HG03354 (cell line): Measurements from ENCODE around the gene ZNF740.

Experiments
- ATAC-seq: cut with Tn5 transposase; IDR thresholded peaks from one replicate; pipeline ENCODE4 v1.9.1; 2021; ENCODE audit warnings: mild to moderate bottlenecking; ENCODE audit not compliant: unreplicated experiment, poor library complexity, severe bottlenecking

The ZNF740 gene

DNA sequence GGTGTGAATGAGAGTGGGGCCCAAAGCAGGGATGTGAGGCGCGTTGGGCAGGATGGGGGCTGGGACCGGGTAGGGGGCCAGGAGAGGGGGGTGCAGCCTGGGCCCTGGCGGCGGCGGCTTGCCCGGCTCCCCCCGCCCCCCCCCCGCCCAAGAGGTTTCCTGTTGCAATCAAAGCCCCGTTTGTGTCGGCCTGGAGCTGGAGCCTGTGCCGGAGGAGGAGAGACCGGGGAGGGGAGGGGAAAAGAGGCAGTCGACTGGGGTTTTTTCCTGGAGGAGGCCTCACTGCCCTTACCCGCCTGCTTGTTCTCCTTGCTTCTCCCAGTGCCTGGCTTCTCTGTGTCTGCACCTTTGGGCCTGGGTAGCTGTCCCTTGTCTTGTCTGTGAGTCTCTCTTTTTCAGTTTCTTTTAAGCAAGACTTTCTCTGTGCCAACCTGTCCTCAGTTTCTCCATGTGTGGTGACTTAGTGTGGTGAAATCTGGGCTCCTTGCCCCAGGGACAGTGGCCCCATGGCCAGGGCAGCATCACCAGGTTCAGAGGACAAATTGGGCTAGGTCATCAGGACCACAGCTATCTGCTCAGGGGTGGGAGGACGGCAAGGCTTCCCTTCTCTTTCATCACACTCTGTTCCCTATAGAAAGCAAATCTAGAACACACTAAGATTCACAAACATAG, 43.0 kb downstream of the ZNF740 start:
- ATAC-seq = no peak

DNA sequence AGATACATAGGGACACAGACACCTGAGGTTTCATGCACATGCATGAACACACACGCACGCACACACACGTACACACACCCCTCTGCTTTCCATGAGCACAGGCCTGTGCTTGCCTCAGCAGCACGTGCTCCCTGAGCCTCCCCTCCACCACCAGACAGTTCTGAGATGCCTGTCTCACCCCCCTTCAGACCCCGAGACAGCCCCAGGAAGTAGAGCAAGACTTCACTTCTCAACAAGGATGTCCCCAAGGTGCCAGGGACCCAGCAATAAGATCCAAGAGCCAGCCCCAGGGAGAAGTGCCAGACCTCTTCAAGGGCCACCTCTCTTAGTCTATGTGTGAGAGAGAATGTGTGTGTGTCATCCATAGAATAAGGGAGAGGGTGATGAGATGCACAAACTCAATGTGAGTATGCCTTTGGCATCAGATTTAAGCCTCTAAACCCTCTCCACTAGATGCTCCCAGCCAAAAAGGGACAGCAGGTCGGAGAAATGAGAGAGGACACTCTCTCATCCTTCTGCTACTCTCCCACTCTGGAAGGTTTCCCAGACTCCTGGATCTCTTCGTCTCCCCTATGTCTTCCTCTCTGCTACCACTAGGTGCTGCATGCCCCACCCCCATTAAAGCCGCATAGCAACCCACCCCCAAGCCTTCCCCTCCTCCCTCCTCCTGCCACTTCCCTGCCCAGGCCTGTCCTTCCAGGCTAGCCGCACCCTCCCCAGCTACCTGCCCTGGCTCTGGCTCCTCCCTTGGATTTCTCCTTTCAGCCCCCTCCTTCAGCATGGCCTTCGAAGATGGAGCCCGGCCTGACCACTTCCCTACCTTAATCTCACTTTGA, 43.8 kb downstream of the ZNF740 start:
- ATAC-seq = no peak

DNA sequence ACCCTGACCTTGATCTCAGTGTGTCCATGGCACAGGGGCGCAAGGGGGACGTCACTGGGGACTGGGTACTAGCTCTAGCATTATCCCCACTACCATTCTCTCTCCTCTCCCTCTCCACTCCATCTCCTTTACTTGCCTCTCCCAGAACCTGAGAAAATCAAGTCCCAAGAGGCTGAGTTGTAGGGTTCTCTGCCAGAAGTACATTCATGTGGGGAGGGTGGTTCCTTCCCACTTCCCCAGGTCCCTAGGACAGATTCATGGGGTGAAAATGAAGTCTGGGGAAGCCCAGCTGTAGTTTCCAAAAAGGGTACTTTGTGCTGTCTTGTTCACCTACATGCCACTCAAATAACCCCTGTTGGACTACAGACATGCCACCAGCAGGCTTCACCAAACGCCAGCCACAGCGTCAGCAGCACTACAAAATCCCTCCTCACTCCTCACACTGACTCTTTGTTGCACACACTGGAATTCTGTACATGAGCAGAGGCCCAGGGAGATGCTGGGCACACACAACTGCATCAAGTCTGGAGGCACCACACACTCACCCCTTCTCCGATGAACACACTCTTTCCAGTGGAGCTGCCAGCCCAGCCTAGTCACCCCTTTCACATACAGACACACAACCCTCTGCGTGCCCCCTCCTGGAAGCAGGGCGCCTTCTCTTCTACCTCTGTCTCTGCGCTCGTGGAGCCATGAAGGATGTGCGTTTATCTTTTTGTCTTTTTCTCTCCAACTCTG, 44.5 kb downstream of the ZNF740 start:
- ATAC-seq = no peak

DNA sequence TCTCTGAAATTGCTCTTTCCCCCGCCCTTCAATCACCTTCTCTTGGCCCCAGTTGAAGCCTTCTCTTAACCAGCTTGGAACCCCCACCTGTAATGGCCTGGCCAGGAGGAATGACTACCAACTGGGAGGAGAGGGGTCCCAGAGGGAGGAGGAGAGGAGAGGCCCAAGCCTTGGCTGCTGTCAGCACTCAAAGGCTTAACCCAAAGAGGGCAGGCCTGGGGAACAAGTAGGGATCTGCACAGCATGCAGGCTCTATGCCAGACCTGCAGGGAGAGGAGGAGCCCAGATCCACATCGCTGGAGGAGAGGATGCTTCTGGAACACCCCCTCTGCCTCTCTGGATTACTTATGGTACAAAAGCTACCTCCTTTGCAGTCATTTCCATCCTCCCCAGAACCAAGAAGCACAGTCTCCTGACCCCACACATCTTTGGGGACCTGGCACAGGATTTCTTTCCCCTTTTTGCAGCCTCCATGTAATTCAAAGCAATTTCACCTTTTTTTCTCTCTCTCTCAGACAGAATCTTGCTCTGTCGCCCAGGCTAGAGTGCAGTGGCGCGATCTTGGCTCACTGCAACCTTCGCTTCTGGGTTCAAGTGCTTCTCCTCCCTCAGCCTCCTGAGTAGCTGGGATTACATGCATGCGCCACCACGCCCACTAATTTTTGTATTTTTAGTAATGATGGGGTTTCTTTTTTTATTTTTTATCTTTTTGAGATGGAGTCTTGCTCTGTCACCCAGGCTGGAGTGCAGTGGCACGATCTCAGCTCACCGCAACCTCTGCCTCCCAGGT, 45.3 kb downstream of the ZNF740 start:
- no peak for ATAC-seq

DNA sequence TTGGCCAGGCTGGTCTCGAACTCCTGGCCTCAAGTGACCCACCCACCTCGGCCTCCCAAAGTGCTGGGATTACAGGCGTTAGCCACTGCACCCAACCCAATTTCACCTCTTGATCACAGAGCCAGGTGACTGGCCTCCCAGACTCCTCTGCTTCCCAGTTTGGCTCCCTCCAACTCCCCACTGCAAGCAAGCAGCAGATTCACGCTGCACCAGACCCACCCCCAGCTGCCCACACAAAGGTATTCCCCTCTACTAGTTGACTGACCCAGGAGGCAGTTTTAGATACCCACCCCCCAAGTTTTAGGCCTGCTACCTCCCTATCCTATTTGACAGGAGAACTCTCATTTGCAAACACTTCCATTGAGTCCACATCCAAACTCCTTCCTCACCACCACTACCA, 46.3 kb downstream of the ZNF740 start:
- ATAC-seq = no peak

DNA sequence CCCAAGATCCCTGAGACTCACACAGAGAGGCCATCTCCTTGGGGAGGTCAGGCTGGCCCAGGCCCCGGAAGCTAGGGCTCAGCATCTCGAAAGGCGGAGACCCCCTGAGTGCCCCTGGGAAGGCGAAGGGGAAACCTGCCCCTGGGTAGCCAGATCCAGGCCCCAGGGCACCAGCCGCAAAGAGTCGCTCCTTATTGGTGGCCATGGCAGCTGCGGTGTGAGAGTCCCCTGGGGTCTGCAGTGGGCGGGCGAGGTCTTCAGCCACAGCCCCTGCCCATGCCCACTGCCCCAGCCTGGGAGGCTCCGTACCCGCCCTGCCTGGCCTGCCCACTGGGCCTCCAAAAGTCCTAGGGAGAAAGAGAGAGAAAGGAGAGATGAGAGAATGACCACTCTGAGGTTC, 46.8 kb downstream of the ZNF740 start:
- no peak for ATAC-seq

DNA sequence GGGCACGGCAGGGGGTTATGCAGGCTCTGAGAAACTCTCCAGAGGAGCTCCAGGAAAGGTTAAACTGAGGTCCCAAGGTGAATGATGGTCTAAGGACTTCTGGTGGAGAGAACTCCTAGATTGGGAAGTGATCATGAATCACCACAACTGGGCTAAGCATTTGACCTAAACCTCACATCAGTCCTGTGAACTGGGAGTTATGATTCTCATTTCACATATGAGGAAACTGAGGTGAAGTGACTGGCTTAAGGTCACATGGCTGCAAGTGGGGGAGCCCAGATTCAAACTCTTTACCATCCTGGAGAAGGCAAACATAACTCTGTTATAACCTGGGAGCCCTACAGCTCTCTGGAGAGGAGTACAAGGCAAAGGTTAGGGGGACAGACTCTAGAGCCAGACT, 47.3 kb downstream of the ZNF740 start:
- no peak for ATAC-seq

DNA sequence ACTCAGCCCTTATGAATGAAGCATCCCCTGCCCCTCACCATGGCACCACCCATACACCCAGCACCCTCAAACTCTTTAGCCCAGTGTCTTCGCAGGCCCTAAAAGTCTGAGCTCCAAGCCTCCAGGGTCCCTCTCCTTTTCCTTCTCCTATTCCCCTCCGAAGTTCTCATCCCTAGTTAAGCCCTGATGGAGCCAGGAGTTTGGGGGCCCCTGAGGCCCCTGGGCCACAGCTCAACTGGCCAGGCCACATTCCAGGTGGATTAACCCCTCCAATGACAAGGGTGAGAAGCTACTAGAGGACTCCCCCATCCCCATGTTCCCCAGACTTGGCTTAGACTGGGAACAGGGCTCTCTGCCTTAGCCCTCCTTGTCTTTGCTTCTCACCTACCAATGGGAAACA, 48.9 kb downstream of the ZNF740 start:
- ATAC-seq = no peak

DNA sequence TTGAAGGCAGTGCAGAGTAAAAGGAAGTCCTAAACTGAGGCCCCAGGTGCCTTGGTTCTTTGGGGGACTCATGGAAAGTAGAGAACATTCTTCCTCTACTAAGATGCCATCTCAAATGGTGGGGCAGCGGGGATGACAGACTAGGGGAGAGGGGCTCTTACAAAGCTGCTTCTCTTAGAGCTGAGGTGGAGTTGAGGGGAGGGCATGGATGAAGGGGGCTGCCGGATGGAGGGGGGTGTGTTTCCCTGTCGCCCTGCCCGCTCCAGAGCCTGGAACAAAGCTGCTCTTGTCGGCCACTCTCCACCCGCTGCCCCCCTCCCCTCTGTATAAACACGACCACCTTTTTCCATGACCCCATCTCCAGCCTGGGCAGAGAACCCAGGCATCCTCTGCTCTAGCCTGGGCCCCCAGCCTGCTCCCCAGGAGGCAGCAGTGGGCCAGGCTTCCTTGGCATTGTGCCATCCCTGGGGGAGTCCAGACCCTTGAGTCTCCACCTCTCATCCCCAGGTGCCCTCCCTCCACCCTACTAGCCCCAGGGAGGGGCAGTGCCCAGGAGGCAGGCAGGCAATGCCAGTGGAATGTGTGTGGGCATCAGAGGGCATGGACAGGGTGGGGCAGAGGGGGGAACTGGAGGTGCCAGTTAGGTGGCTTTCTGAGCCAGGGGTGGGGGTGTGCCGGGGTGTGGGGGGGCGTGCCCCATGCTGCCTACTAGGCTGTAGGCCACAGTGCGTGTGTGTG, 49.8 kb downstream of the ZNF740 start:
- ATAC-seq = no peak

DNA sequence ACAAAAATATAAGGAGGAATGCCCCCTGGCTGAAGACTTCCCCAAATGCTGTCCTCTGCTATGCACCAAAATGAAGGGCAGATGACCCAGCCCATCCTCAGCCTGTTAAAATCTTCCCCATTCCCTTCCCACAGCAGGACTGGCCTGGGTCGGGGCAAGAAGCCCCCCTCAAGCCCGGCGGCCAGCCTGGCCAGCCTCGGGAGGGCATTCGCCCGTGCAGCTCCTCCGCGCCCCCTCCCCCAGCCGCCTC, 51.1 kb downstream of the ZNF740 start:
- ATAC-seq = no peak

DNA sequence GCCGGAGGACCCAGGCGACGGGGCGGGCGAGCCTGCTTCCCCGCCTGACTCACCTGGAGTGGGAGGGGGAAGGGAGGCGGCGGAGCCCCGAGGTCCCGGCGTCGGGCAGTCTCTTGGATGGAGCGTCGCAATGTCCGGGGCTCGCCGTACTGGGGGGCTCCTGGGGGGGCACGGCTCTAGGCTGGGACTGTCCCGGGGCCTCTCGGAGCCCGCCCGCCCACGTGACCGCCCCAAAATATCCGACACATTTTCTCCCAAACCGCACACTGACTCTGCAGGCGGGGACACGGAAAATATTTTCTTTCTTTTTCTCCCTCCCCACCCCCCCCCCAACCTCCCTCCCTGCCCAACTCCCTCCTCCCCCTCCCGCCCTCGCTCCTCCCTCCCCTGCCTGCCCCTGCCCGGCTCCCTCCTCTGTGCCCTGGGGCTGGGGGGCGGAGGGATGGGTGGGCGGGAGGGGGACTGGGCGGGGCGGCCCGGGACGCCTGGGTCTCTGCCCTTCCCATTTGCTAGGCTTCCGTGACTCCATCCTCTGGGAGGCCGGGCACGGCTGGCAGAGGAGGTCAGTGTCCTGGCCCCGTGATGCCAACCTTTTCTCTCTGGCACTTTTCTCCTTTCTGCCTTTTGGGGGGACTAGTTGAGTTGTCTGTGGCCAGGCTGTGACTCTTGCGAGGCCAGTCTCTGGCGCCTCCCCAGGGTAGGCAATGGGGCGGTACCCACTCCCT, 51.6 kb downstream of the ZNF740 start, which contains the start of gene RARG:
Gene RARG, minus strand, starts transcription at position 289 of the 725 bp plus-strand sequence. CDS start 4,664 bp downstream, outside the sequence.
- ATAC-seq = no peak

DNA sequence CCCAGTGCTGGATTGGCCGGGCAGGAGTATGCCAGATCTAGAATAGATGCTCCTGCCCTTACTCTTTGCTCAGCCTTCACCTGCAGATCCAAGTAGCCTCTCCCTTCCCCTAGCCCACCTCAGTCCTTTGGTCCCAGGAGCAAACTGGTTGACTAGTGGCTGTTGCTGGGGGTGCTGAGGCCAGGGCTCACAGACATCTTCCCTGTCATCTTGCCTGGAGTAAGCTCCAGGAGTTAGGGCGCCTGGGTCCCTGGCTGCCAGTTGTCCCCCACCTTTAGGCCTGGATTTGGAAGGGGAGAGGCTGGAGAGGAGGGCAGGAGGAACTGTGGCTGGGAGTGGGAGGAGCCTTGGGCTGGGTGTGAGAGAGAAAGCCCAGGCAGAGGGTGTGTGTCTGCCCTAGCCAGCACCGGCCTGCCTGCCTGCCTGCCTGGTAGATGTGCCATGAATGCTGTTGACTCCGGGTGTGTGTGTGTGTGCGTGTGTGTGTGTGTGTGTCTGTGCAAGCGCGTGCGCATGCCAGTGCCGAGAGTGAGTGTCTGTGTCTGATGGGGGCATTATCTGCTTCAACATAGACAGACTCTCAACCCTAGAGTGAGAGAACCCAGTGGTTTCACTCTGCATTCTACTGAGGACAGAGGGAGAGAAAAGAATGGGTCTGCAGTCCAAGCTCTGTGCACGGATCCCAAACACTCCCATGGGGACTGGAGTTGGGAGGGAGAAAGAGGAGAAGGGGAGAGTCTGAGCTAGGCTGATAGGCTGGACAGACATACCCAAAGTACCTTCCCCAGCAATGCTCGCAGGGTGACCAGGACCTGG, 52.3 kb downstream of the ZNF740 start:
- no peak for ATAC-seq

DNA sequence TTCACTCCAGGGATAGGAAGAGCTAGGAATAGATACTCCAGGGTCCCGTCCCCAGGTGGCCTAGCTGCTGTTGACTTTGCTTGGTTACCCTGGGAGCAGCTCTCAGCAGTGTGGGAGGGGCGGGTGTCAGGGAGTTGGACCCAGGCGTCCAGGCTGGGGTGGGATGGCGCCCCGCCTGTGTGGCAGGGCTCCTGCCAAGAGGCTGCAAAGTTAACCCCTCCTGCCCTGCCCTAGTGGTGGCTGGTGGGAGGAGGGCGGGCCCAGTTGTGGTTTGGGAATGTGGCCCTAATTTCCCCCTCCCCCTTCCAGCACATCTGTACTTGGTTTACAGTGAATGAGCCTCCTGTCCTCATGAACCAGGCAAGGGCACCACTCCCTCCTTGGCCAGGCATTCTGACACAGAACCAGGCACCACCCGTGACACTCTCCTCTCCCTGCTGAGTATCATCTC, 53.2 kb downstream of the ZNF740 start:
- no peak for ATAC-seq

DNA sequence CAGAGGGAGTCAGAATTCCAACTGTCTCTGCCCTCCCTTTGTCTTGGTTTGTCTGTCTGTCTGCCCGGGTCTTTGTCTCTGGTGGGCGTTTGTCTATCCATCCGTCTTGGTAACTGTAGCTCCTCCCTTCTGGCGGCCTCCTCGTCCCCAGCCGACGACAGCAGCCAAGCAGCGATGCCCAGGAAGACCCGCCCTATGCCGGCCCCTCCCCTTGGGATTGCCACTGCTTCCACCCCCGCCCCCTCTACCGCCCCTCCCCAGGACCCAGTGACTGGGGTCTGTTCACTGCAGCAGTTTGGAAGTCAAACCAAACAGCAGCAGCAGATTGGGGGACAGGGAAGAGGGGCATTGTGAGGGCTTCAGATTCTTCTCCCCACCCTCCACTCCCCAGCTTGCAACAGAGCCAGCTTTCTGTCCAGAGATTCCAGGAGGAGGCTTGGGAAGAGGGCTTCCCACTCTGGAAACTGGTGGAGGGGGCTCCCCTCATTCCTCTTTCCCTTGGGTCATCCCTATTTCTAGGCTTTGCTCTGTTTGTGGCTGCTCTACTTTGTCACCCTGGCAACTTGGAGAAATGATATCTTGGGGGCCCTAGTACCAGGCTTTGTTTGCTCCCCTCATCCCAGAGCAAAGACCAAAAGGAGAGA, 53.9 kb downstream of the ZNF740 start:
- ATAC-seq = no peak

DNA sequence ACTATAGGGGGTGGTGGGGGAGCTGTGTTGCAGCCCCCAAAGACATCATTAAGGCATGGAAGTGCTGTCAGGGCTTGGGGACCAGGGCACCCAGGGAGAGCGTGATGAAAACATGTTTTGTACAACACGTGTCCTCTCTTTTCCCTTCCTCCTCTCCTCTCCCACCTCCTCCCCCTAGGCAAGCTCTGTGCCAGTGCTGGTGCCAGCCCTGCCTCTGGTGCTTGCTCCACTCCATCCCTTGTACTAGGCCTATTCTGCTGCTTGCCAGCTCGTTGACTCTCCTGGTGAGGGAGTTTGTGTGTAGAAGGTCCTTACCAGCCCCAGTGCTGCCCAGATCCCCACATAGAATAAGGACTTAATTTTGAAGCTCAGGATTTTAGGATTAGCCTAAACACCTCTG, 54.6 kb downstream of the ZNF740 start:
- no peak for ATAC-seq

DNA sequence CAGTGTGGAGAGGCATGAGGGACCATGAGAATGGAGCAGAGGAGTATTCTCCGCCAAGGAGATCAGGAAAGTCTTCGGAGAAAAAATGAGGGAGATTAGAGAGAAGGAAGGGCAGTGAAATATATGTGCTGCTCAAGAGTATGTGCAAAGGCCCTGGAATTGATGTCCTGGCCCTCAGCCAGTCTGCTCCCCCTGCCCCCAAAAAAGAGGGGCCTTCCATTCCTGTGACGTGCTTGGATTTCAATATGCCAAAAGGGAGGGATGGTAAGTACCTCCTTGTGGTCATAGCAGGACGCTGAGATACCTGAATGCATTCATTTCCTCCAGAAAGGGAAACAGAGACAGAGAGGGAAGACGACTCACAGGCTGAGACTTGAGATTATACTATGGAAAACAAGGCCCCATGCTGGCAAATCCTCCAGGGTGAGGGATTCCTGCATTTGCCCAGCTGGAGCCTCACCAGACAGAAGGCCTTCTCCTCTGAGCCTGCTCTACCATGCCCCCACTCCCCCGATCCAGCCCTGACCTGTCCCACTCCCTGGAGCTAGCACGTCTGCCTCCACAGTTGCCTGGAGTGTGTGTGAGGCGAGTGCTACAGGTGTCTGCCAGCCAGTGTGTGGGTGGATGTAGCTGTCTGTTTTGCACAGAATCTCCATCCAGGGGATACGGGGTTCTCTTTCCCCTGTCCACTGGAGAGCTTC, 55.4 kb downstream of the ZNF740 start:
- no peak for ATAC-seq
